Neutrophil (primary cell): ENCODE data around the gene CHCHD6.

Experiments
- H3K27ac ChIP-seq: fragments of 200-600 bp; sonication (generic); 2 replicates; pipeline ENCODE4 v1.5.1; 2016; ENCODE audit warnings: mild to moderate bottlenecking, moderate library complexity
- H3K27me3 ChIP-seq: fragments of 200-600 bp; sonication (generic); 2 replicates; pipeline ENCODE4 v1.6.0; 2016; ENCODE audit warnings: mild to moderate bottlenecking
- H3K36me3 ChIP-seq: fragments of 200-600 bp; sonication (generic); 2 replicates; pipeline ENCODE4 v1.5.1; 2017
- H3K4me1 ChIP-seq, 2 experiments: fragments of 200-600 bp in 1 of 2; sonication (generic) in 1 of 2; 1 replicate in 1 of 2; 2 replicates in 1 of 2; pipeline versions ENCODE4 v1.5.1 to v1.6.1; 2013 to 2016; ENCODE audit warnings: low read depth in 1 of 2, low read length in 1 of 2, mild to moderate bottlenecking in 1 of 2, moderate library complexity in 1 of 2; ENCODE audit not compliant: control insufficient read depth in 1 of 2, insufficient read depth in 1 of 2
- H3K4me3 ChIP-seq, 2 experiments: fragments of 200-600 bp in 1 of 2; sonication (generic) in 1 of 2; 1 replicate in 1 of 2; 2 replicates in 1 of 2; pipeline ENCODE4 v1.5.1; 2013 to 2016; ENCODE audit warnings: low read depth in 1 of 2, low read length in 1 of 2, mild to moderate bottlenecking in 1 of 2, moderate library complexity in 1 of 2
- H3K9me3 ChIP-seq: fragments of 200-600 bp; sonication (generic); 2 replicates; pipeline ENCODE4 v1.5.1; 2016
- CTCF ChIP-seq: fragments of 200-600 bp; sonication (generic); IDR thresholded peaks from 2 replicates; pipeline ENCODE4 v1.5.1; 2016; ENCODE audit warnings: antibody characterized with exemption

CHCHD6 gene

GRCh38 chr3:126936853-126937425 is 232.9 kb downstream of the CHCHD6 start:
- Histone ChIP-seq H3K27ac (no peak overlapping the region), H3K4me3 (no peak overlapping the region), H3K4me1 (no peaks in the 10 kb centered on the region), H3K36me3 (no peaks in the 10 kb centered on the region), H3K9me3 (no peaks in the 10 kb centered on the region), H3K27me3 (peaks cover 6% of the 10 kb centered on the region)
- TF ChIP-seq CTCF, result no peak

- H3K4me3 ChIP-seq, result no peak overlapping the region
- TF ChIP-seq CTCF, result no peak
- H3K9me3 ChIP-seq, result no peaks in the 10 kb centered on the region
- no peaks in the 10 kb centered on the region for H3K4me1 ChIP-seq
- H3K36me3 ChIP-seq, result no peaks in the 10 kb centered on the region
- no peak overlapping the region for H3K27ac ChIP-seq
- H3K27me3 ChIP-seq, result peaks cover 6% of the 10 kb centered on the region
Measured at GRCh38 chr3:126937533-126937932, 233.5 kb downstream of the CHCHD6 start.

- Histone ChIP-seq H3K9me3 (no peaks in the 10 kb centered on the region), H3K27ac (no peak overlapping the region), H3K27me3 (peaks cover 6% of the 10 kb centered on the region), H3K4me1 (no peaks in the 10 kb centered on the region), H3K36me3 (no peaks in the 10 kb centered on the region), H3K4me3 (no peak overlapping the region)
- TF ChIP-seq CTCF, result no peak
Measured at GRCh38 chr3:126937973-126938372, 233.9 kb downstream of the CHCHD6 start.

- Histone ChIP-seq H3K27ac (no peak overlapping the region), H3K27me3 (peaks cover 6% of the 10 kb centered on the region), H3K36me3 (no peaks in the 10 kb centered on the region), H3K4me1 (no peaks in the 10 kb centered on the region), H3K9me3 (no peaks in the 10 kb centered on the region), H3K4me3 (no peak overlapping the region)
- TF ChIP-seq CTCF, result no peak
Measured at GRCh38 chr3:126938520-126939337, 234.7 kb downstream of the CHCHD6 start.

- Histone ChIP-seq H3K4me3 (no peak overlapping the region), H3K9me3 (no peaks in the 10 kb centered on the region), H3K36me3 (no peaks in the 10 kb centered on the region), H3K27me3 (peaks cover 6% of the 10 kb centered on the region), H3K27ac (no peak overlapping the region), H3K4me1 (no peaks in the 10 kb centered on the region)
- no peak for TF ChIP-seq CTCF
Measured at GRCh38 chr3:126939338-126939718, 235.3 kb downstream of the CHCHD6 start.
